PC-3 (cell line): Measurements from ENCODE around the gene CDKL4.
"Not testable (repeated sequence)": the region's sequence is repeated elsewhere in the genome, so short reads cannot be mapped to it uniquely, and the experiment has no call there.

Experiments used
- EZH2phosphoT487 ChIP-seq: fragments of 300-600 bp; sonication (generic); IDR thresholded peaks from 2 replicates; pipeline ENCODE4 v1.6.1; 2018; ENCODE audit warnings: mild to moderate bottlenecking, antibody characterized with exemption, low read length, borderline replicate concordance
- TF ChIP-seq, protein P1 (sequence below): fragments of 300-600 bp; sonication (generic); conservative IDR thresholded peaks from 2 replicates; pipeline ENCODE4 v1.5.1; 2017; ENCODE audit warnings: antibody characterized with exemption, low read depth, mild to moderate bottlenecking, low read length

- TF ChIP-seq, protein P1, sequence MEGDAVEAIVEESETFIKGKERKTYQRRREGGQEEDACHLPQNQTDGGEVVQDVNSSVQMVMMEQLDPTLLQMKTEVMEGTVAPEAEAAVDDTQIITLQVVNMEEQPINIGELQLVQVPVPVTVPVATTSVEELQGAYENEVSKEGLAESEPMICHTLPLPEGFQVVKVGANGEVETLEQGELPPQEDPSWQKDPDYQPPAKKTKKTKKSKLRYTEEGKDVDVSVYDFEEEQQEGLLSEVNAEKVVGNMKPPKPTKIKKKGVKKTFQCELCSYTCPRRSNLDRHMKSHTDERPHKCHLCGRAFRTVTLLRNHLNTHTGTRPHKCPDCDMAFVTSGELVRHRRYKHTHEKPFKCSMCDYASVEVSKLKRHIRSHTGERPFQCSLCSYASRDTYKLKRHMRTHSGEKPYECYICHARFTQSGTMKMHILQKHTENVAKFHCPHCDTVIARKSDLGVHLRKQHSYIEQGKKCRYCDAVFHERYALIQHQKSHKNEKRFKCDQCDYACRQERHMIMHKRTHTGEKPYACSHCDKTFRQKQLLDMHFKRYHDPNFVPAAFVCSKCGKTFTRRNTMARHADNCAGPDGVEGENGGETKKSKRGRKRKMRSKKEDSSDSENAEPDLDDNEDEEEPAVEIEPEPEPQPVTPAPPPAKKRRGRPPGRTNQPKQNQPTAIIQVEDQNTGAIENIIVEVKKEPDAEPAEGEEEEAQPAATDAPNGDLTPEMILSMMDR: not testable (repeated sequence)
- TF ChIP-seq EZH2phosphoT487: not testable (repeated sequence)
These were observed 71.6 kb downstream of the CDKL4 start for GRCh38 chr2:39172047-39172706.
